Activated CD8-positive, alpha-beta memory T cell treated with anti-CD3 and anti-CD28 coated beads for 1 hour (primary cell): ENCODE measurements around the gene DSCAM.
"Not testable (repeated sequence)": the region's sequence is repeated elsewhere in the genome, so short reads cannot be mapped to it uniquely, and the experiment has no call there.

ENCODE experiments used
- DNase-seq, 2 donors: peaks; one replicate each; pipeline ENCODE4 v3.0.0-alpha.2; 2020; ENCODE audit warnings: low read depth in 1 of 2; ENCODE audit errors: extremely low read depth in 1 of 2

Gene DSCAM

DNA sequence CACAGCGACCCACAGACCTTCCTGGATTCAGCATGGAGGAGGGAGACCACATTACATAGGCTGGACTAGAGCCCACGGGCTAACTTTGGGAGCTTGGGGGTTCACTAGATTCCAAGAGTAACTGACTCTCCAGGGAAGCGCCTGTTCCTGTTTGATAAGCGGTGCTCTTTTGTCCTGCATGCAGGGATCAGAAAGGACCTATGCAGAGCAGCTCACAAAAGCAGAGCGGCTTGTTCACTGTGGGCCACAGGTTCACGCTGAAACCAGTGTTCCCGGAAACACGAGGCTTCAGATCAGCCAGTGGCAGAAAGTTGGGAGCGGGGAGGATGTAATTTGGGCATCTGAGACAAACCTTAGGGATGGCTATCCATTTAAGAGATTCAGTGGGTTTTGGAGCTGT, 575.8 kb downstream of the DSCAM start:
- DNase-seq: no peak

DNA sequence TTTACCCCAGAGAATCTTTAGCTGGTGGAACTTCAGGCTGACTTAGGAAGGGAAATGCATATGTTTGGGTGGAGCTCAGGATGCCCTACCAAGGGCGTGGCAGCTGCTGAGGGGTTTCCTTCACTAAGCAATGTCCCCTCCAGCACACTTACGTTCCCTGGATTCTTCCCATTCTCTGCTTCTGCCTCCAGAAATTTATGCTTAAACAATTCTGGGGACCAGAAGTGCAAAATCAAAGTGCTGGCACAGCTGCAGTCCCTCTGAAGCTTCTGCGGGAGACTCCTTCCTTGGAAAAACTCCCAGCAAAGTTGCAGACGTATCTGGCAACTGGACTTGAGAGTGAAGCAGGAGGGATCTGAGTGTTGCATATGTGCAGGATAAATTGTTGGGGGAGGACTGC, 576.9 kb downstream of the DSCAM start:
- no peak for DNase-seq

DNA sequence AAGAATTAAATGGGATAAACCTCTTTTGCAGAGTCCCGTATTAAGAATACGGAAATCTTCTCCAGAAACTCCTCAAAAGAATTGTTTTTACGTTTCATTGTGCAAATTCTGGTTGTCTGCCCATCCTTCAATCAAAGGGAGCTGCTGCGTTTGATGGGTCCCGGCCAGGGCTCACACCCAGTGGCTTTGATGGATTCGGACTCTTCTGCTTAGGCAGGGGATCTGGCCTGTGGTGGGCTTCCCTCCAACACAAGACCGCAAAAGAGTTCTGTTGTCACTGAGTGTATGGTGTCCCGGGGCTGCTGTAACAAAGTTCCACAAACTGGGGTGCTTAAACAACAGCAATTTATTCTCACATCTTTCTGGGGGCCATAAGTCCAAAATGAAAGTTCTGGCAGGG, 577.7 kb downstream of the DSCAM start:
- no peak for DNase-seq

DNA sequence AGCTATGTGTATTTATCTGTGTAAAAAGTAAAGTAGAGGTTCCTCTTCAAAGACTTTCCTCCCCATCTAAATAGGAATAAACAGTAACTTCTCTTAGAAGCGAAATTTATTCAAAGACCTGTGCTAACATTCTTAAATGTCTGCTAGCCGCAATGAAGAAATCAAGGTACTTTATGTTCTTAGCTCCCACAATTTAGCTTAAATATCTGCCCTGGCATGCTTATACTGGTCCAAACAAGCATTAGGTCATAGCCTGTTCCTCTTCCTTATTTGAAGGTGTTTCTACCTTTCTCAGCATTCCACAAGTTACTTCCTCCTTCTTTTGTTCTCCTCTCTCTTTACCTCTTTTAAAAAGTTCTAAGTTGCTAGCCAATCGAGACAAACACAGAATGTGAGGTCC, 588.5 kb downstream of the DSCAM start:
- not testable (repeated sequence) for DNase-seq

DNA sequence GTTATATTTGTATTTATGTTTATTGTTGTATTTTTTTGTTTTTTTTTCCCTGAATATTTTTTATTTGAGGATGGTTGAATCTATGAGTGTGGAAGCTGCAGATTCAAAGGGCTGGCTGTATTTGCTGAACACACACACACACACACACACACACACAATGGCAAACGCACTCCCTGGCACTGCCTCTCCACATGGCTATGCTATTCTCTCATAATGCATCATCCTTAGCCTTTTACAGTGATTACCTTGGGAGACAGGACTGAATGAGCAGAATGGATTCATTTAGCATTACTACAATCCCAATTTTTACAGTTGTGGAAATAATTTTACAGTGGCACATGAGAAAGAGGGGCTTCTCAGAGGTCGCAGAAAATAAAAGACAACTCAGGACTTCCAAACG, 589.6 kb downstream of the DSCAM start:
- no peak for DNase-seq

DNA sequence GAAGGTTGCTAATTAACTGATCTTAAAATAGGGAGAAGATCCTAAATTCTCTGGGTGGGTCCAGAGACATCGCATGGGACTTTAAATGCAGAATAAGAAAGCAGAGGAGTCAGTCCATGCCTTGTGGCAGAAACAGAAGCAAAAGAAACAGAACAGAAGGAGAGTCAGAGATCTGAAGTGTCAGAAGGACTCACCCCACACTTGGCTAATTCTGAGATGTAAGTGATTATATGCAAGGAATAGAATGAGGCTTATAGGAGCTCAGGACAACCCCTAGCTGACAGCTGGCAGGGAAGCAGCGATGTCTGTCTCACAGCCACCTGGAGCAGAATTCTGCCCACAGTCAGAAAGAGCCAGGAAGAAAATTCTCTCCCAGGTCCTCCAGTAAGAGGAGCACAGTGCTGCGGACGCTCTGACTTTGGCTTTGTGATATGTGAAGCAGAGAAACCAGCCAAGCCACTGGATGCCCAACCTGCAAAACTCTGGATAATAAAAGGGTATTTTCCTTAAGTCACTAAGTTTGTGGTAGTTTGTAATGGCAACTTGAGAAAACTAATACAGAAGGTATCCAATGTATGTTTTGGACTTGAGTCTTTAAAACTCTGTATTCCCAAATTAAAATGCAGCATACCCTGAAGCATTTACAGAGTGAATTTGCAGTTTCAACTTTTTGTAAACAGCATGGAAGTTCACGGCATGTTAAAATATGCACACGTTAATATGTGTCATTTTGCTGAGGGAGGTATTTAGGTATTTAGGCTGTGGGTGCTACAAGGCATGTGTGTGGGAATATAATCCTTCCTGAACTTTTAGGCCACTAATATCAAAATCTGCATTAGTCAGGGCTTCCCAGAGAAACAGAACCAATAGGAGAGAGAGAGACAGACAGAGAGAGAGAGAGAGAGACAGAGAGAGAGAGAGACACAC, 591.2 kb downstream of the DSCAM start:
- no peak for DNase-seq

DNA sequence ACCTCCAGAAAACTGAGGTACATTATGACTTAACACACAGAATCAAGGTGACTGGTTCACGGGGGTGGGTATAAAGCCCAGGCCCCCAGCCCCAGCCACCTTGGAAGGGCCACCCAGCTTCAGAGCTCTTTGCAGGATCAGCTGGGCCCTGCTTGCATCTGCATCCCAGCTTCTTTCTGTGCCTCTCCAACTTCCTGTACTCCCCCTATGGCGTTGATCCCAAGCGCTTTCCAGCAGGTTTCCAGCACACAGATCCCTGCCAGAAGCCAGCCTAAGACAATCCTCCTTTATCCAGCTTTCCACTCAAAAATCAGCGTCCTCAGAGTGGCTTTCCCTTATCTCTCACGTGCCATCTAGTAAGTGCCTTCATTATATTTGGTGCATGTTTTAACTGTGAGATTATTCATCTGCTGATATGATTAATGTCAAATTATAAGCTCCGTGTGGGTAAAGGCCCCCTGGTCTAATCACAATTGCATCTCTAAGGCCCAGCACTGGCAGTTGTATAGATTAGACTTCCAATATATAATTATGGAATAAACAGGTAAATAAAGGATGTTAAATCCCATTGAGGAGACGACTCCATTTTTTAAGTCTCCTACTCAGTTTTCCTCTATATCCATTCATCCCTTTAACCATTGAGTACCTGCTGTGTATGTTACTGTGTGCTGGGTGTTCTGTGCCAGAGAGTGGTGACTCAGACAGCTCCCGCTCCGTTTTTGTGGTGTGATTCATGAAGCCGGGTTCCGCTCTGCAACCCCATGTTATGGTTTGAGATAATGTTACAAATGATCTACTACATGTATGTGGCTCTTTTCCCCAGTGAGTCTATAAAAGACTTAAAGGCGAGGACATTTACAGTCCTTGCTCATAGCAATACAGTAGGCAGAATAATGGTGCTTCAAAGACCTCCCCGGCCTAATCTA, 592.2 kb downstream of the DSCAM start:
- DNase-seq: no peak

DNA sequence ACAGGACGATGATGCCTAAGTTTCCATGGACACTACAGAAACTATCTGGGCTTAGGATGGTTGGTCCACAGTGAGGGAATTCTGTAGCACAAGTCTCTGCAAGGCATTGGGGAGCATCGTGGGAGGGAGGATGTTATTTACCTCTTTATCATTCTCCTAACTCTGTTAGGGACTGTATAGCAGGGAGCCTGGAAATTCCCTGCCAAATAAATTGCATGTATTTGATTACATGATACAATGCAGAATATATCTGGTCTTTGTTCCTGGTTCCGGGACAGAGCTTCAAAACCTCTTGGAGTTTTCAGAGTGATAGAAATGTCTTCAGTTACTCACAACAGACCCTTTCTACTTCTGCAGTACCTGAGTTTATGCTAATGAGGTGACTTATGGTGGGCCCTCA, 593.8 kb downstream of the DSCAM start:
- DNase-seq: no peak

DNA sequence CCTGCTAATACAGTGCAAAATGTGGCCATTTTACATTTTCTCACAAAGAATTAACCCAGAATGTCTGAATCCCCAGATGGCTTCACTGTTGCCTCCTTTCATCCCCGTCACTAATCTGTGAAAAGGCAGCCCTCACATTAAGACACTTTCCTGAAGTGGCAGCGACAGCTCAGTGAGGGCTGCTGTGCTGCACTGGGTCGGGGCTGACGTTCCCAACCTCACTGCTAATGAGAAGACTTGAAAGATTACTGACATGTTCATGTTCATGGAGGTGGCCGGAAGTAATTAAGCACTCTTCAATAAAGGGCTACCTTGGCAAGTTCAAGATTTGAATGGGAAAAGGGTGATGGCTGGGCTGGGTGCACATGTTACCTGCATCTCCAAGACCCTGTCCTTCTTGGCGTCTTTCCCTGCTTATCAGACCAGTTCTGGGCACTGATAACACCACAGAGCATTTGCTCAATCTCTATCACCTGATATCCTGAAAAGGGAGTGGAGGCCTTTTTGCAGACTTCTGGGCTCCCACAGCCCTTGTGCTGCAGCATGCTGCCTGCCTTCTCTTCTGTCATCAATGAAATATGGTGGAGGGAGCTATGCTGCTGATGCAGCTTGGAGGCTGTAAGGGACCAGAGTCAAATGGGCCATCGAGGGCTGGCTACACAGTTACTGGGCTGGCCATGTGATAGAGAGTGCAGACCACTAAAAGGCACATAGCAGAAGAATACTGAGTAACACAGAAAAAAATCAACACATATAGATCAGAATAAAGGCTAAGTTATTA, 596.3 kb downstream of the DSCAM start:
- no peak for DNase-seq

DNA sequence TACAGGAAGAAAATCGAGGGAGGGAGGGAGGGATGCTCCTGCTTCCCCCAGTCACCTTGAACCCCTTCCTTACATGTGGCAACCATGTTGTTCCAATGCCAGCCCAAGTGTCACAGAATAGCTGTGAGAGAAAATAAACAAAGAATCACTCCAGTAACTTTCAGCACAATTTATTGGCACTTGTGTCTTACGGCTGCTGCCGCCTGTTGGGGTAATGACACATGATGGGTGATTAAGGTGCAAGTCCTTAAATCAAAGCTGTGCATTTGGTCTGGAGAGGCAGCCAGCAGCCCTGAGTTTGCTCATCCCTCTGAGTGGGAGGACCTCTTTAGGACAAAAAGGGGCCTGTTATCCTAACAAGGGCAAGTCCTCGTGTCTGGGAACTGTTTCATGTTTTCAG, 602.0 kb downstream of the DSCAM start:
- no peak for DNase-seq

DNA sequence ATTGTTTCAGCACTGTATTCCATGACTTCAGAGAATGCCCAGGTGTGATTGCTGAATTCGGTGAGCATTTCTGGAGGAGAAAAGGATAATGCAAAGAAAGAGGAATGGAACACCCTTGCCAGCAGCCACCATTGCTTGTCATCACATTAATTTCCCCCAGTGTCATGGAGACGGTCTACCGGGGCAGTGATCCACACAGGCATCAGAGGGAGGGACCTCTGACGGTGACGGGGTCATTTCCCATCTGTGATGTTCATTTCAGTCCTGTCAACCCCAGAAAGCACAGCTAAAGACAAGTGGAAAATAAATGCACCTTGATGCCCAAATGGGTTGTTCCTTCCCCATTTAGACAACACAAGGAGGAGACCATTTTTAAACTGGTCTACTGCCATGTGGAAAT, 603.3 kb downstream of the DSCAM start:
- DNase-seq: no peak

DNA sequence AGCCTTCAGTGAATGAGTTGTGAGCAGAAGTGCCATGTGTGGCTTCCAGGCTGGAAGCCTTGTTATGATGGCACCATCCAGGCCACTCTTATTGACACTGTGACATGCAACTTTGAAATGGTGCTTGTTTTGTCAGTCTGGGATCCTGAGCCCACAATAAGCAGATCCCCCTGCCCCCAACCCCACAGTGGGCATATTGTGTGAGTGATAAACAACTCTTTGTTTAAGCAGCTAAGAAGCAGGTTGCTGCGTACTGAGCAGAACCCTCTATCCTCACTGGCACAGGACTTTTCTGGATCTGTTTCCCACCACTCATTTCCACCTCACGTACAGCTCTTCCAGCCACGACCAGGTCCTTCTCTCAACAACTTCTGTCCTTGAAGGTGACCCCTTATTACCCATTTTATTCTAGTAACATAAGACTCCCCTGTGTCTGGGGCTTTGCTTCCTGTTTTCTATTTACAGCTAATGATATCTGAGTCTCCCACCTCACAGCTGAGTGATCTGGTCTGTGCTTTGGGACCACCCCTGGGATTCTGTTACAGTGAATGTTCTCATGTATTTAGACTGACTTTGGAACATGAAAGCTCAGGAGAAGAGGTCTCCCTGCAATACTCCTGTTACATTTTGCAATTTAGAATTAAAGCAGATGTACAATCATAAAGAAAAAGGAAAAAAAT, 604.2 kb downstream of the DSCAM start:
- no peak for DNase-seq

DNA sequence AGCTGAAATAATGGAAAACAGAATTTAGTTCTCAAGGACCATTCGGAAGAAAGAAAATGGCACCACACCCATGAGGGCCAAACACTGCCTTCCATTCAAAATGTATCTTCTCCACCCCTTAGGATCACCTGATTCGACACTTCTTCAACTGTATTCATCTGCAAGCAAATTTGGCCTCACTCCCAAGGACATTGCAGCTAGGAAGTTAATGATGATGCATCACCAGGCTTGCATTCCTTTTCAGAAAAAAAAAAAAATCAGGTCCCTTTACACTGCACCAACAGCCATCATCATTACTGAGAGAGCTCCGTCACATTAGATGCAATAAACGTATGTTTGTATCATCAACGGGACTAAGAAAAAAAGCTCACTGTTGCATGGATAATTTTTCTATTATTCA, 611.4 kb downstream of the DSCAM start:
- no peak for DNase-seq

DNA sequence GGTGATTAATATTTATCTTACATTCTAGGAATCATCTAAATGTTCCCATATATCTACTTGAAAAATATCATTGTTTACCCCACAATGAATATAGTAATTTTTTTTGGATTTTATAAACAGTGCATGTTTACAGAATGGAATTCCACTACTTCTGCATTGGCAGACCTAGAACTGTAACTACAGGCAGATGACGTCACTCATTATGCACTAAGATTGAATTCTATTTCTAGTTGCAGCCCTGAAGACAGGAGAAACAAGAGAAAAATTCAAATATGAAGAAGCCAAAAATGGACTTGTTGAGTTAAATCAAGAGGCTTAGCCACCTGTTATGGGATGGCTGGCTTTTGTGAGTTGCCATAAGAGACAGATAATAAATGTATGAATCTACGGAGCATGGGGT, 615.0 kb downstream of the DSCAM start:
- DNase-seq: no peak

DNA sequence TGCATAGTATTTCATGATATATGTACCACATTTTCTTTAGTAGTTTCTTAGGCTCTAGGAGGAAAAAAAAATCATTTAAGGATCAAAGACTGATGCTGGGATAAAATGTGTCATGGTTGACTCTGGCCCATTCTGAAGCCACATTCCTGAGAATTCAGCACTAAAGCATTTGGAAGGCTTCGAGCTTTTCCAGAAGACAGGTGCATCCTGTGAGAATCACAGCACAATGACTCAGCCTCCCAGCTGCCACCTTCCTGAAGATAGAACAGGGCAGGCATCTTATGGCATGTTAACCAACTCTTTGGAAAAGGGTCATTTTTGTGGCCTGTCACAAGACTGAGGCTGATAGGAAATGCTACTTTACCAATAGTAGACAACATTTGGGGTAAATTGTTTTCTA, 619.9 kb downstream of the DSCAM start:
- DNase-seq: no peak

DNA sequence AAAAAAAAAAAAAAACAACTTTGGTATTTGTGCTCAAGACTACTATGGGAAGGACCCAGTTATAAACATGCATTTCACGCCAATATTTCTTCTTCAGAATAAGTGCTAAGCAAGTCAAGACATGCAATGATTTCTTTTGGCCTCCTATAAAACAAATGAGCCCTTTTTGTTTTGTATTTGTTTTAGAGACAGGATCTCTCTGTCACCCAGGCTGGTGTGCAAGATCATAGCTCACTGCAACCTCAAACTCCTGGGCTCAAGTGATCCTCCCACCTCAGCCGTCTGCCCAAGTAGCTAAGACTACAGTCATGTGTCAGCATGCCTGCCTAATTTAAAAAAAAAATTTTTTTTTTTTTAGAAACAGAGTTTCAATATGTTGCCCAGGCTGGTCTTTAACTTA, 631.0 kb downstream of the DSCAM start:
- DNase-seq: no peak

DNA sequence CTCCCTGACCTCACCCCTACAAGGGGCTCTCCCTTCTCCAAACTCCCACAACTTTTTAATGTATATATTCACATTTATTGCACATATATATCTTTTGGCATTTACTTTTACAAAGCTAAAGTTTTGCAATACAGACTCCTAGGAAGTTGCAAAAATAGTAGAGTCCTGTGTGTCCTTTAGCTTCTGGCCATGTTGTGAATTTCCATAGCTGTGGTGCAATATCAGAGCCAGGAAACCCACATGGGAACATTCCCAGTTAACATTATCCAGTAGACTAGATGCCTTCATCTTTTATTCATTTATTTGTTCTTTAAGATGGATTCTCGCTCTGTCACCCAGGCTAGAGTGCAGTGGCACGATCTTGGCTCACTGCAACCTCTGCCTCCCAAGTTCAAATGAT, 636.7 kb downstream of the DSCAM start:
- DNase-seq: no peak

DNA sequence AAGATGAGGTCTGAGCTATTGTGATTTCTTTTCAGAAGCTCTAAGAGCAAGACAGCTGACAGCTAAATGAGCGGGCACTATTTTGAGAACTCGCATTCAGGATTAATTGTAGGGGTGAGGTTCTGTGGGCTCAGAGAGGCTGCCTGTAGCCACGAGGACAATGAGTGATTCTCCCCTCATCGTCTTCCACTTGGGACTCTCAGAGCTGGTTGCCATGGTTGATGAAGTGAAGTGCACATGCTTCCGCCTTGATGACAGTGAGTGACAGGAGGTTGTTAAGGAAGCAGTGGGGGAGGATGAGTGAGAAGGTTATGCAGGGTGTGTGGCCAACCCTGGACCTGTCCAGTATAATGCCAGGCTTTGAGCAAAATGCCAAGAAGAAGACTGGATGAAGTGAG, 638.0 kb downstream of the DSCAM start:
- DNase-seq: no peak

DNA sequence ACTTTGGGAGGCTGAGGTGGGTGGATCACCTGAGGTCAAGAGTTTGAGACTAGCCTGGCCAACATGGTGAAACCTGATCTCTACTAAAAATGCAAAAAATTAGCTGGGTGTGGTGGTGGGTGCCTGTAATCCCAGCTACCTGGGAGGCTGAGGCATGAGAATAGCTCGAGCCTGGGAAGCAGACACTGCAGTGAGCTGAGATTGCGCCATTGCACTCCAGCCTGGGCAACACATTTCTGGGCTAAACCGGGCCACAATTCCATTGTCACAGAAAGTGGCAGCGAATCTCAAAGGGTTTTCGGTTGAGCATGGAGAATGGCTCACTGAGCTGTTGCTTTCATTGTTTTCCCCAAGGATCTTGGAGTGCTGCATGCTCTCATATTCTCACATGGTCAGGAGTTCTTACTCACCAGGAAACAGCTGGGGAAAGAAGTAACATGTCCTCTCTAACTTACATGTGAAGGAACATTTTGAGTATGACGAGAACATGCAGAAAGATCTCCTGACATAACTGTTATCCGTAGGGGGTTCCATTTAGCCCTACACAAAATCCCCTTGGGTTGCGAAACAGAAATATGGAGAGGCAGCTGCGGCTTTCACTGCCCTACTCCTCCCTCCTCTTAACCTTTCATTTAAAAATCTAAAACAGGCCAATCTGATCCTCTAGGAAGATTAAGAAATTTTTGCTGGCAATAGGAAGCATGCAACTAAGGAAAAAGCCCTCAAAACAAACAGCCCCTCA, 638.6 kb downstream of the DSCAM start:
- DNase-seq: no peak

DNA sequence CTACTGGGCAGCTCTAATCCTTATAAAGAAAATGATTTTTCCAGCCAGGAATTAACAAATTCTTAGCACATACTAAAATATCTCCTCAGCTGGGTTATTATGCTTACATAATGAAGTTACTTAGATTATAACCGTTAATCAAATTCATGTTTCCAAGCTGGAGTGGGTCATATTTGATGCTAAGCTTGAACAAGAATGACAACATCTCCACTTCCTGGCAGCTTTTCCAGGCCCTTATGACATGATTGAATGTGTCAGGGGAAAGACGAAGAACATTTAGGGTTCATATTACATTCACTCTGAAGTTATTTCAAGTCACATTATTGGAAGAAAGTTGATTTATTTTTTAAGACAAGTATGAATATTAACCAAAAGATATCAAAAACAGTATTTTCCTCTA, 646.0 kb downstream of the DSCAM start:
- DNase-seq: no peak
